ENCODE results near the gene VSTM1. TPM values are rescaled to one million over a fixed set of nuclear protein-coding genes. Genes with fewer than 3 reads are reported as not detected.
"Not testable (repeated sequence)": the region's sequence is repeated elsewhere in the genome, so short reads cannot be mapped to it uniquely, and the experiment has no call there.

The VSTM1 gene, protein sequence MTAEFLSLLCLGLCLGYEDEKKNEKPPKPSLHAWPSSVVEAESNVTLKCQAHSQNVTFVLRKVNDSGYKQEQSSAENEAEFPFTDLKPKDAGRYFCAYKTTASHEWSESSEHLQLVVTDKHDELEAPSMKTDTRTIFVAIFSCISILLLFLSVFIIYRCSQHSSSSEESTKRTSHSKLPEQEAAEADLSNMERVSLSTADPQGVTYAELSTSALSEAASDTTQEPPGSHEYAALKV
- not detected for polyA plus RNA-seq (2013, experiment 1 of 2)
- polyA plus RNA-seq (2013, experiment 2 of 2) = 0.63 TPM

DNA sequence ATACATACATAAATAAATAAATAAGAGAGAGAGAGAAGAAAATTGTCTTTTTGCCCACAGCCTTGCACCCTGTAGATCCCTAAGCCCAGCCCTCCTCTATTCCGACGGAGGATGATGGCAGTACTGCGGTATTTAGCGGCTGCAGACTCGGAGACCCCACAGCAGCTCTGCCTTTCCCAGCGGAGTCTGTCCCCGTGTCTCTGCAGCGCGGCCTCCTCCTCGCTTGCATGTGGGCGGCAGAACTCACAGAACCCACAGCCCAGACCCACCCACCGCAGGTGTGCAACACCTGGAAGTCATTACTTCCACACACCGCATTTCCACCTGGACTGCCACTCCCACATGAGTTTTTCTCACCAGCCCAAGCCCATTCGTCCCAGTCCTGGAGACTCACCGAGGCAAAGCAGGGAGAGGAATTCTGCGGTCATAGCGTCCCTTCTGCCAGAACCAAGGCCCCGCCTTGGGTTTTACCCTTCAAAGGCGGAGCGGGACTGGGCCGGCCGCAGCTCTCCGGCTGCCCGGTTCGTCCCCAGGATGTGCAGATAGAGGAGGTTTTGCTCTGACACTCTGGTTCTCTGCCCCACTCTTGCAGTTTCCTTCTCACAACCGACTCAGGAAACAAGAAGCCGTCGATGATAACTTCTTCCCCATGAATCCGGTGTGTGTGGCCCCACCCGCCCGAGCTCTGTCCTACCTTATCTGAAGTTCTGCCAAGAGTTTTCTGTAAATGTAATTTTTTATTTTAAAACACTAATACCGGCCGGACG is at the start of gene VSTM1:
Gene VSTM1, minus strand, starts transcription at position 548 of the 767 bp plus-strand sequence. Its CDS starts 120 bp downstream, at position 428.
- Histone ChIP-seq H3K4me3 (ENCODE audit: low read length) (no peak within 1 kb of the TSS), H3K4me1 (ENCODE audit: insufficient read depth, low read length) (no peaks in the 10 kb centered on the region), H3K27ac (ENCODE audit: low read depth, low read length) (no peak within 1 kb of the TSS), H3K36me3 (ENCODE audit: insufficient read depth, low read length) (no peaks in the 10 kb centered on the region), H3K9me3 (ENCODE audit: insufficient read depth, low read depth, low read length) (no peaks in the 10 kb centered on the region), H3K9ac (ENCODE audit: low read depth, low read length) (no peak within 1 kb of the TSS), H3K27me3 (ENCODE audit: insufficient read depth, low read length) (no peaks in the 10 kb centered on the region)
- 92% methylated on average over 34 of the region's 34 CpGs for WGBS

GRCh38 chr19:54109651-54110050 is 46.0 kb upstream of the VSTM1 start:
- Histone ChIP-seq H3K9ac (ENCODE audit: low read depth, low read length) (no peak overlapping the region), H3K4me1 (ENCODE audit: insufficient read depth, low read length) (no peaks in the 10 kb centered on the region), H3K27me3 (ENCODE audit: insufficient read depth, low read length) (no peaks in the 10 kb centered on the region), H3K27ac (ENCODE audit: low read depth, low read length) (no peak overlapping the region), H3K9me3 (ENCODE audit: insufficient read depth, low read depth, low read length) (no peaks in the 10 kb centered on the region), H3K36me3 (ENCODE audit: insufficient read depth, low read length) (peaks cover 73% of the 10 kb centered on the region), H3K4me3 (ENCODE audit: low read length) (no peak overlapping the region)
- WGBS = 90% methylated on average over 6 of the region's 6 CpGs

GRCh38 chr19:54108496-54108895 is 44.8 kb upstream of the VSTM1 start:
- no peaks in the 10 kb centered on the region for H3K27me3 ChIP-seq (ENCODE audit: insufficient read depth, low read length)
- H3K9ac ChIP-seq (ENCODE audit: low read depth, low read length) = no peak overlapping the region
- H3K36me3 ChIP-seq (ENCODE audit: insufficient read depth, low read length) = peaks cover 71% of the 10 kb centered on the region
- no peaks in the 10 kb centered on the region for H3K9me3 ChIP-seq (ENCODE audit: insufficient read depth, low read depth, low read length)
- WGBS = 96% methylated on average over 6 of the region's 7 CpGs
- no peaks in the 10 kb centered on the region for H3K4me1 ChIP-seq (ENCODE audit: insufficient read depth, low read length)
- no peak overlapping the region for H3K4me3 ChIP-seq (ENCODE audit: low read length)
- H3K27ac ChIP-seq (ENCODE audit: low read depth, low read length) = no peak overlapping the region

DNA sequence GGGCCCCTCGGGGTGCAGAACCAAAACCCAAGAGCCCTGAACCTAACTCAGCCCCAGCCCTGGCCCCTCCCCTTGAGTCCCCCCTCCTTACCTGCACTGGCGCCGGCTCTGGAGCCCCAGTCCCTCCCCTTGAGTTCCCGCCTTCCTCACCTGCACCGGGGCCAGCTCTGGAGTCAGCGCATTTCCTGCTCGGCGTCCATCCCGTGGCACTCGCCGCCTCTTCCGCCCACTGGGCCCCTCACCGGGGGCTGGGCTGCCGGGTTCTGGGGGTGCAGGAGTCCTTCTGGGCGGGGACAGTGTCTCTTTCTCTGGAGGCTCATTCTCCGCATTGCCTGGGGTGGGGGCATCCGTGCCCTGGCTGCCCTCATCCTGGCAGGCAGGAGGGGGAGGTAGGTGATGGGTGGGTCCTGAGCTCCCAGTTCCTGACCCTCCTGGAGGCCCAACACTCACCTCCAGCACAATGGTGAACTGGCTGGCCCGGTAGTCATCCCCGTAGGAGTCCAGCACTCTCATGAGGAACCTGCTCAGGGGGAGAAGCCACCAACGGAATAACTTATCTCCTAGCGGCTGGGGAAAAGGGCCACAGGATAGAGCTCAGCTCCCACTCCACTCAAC is 44.3 kb upstream of the VSTM1 start:
- Histone ChIP-seq H3K4me1 (ENCODE audit: insufficient read depth, low read length) (no peaks in the 10 kb centered on the region), H3K36me3 (ENCODE audit: insufficient read depth, low read length) (peaks cover 66% of the 10 kb centered on the region), H3K9me3 (ENCODE audit: insufficient read depth, low read depth, low read length) (no peaks in the 10 kb centered on the region), H3K27ac (ENCODE audit: low read depth, low read length) (no peak overlapping the region), H3K27me3 (ENCODE audit: insufficient read depth, low read length) (no peaks in the 10 kb centered on the region), H3K9ac (ENCODE audit: low read depth, low read length) (no peak overlapping the region), H3K4me3 (ENCODE audit: low read length) (no peak overlapping the region)
- WGBS = 89% methylated on average over 20 of the region's 21 CpGs

GRCh38 chr19:54106716-54107115 is 43.0 kb upstream of the VSTM1 start:
- Histone ChIP-seq H3K4me1 (ENCODE audit: insufficient read depth, low read length) (no peaks in the 10 kb centered on the region), H3K4me3 (ENCODE audit: low read length) (no peak overlapping the region), H3K36me3 (ENCODE audit: insufficient read depth, low read length) (peaks cover 66% of the 10 kb centered on the region), H3K27me3 (ENCODE audit: insufficient read depth, low read length) (no peaks in the 10 kb centered on the region), H3K9ac (ENCODE audit: low read depth, low read length) (no peak overlapping the region), H3K9me3 (ENCODE audit: insufficient read depth, low read depth, low read length) (no peaks in the 10 kb centered on the region), H3K27ac (ENCODE audit: low read depth, low read length) (no peak overlapping the region)
- 95% methylated on average over 15 of the region's 15 CpGs for WGBS

- H3K27me3 ChIP-seq (ENCODE audit: insufficient read depth, low read length) = no peaks in the 10 kb centered on the region
- H3K36me3 ChIP-seq (ENCODE audit: insufficient read depth, low read length) = peaks cover 62% of the 10 kb centered on the region
- H3K27ac ChIP-seq (ENCODE audit: low read depth, low read length) = no peak overlapping the region
- no peak overlapping the region for H3K9ac ChIP-seq (ENCODE audit: low read depth, low read length)
- H3K4me3 ChIP-seq (ENCODE audit: low read length) = no peak overlapping the region
- H3K9me3 ChIP-seq (ENCODE audit: insufficient read depth, low read depth, low read length) = no peaks in the 10 kb centered on the region
- WGBS = 90% methylated on average over 10 of the region's 10 CpGs
- no peaks in the 10 kb centered on the region for H3K4me1 ChIP-seq (ENCODE audit: insufficient read depth, low read length)
Measured at GRCh38 chr19:54105796-54106195, 42.1 kb upstream of the VSTM1 start.

DNA sequence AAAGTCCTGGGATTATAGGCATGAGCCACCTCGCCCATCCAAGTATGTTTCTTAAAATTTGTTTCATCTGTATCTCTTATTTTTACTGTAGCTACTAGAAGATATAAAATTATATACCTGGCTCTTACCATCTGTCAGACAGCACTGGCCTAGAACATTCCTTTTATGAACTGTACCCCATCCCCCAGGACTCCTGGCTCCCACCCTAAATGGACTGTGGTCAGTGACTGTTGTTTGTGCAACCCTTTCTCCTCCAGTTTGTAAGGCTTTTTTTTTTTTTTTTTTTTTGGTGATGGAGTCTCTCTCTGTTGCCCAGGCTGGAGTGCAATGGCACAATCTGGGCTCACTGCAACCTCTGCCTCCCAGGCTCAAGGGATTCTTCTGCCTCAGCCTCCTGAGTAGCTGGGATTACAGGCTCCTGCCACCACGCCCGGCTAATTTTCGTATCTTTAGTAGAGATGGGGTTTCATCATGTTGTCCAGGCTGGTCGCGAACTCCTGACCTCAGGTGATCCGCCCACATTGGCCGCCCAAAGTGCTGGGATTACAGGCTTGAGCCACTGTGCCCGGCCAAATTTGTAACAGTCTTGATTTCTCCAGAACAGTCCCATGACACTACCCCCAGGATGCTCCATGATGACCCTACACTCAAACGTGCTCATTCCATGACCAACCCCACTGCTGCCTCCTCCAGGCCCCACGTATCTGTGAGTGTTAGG is 41.5 kb upstream of the VSTM1 start:
- H3K27ac ChIP-seq (ENCODE audit: low read depth, low read length) = no peak overlapping the region
- H3K4me1 ChIP-seq (ENCODE audit: insufficient read depth, low read length) = no peaks in the 10 kb centered on the region
- WGBS = 93% methylated on average over 11 of the region's 11 CpGs
- no peak overlapping the region for H3K9ac ChIP-seq (ENCODE audit: low read depth, low read length)
- no peaks in the 10 kb centered on the region for H3K27me3 ChIP-seq (ENCODE audit: insufficient read depth, low read length)
- no peak overlapping the region for H3K4me3 ChIP-seq (ENCODE audit: low read length)
- H3K36me3 ChIP-seq (ENCODE audit: insufficient read depth, low read length) = peaks cover 55% of the 10 kb centered on the region
- H3K9me3 ChIP-seq (ENCODE audit: insufficient read depth, low read depth, low read length) = no peaks in the 10 kb centered on the region

DNA sequence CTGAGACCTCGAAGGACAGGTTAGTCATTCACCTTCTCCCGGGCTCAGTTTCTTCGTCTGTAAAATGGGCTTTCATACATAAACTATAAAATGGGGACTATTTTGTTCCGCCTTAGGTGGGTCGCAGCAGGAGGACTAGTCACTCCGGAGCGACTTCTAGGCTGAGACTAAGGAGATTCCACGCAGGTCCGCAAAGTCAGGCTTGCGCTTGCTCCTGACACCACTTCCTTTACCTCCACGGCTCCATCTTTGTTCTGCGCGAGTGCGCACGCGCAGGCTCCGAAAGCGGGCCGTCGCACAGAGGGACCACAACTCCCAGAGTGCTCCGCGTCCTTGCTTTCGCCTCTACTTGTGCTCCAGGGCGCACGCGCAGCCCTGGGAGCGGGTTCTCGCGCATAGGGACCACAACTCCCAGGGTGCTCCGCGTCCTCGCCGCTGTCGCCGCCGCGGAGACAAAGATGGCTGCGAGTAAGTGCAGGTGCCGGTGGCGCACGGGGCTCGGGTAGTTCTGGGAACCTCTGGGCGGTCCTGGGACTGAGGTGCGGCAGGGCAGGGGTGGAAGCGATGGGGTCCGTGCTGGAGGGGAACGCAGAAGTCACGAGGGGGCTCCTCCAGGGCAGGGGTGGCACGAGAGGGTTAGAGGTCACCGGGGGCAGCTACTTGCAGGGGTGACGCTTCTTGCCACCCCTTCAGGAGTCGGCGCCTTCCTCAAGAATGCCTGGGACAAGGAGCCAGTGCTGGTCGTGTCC is 38.9 kb upstream of the VSTM1 start, which contains the start of gene NDUFA3:
Gene NDUFA3, plus strand, starts transcription at position 435 of the 749 bp plus-strand sequence. Its CDS starts 24 bp downstream, at position 459.
- no peaks in the 10 kb centered on the region for H3K9me3 ChIP-seq (ENCODE audit: insufficient read depth, low read depth, low read length)
- H3K4me3 ChIP-seq (ENCODE audit: low read length) = peak within 1 kb of the TSS; percentile 90
- peak within 1 kb of the TSS; percentile 49 for H3K27ac ChIP-seq (ENCODE audit: low read depth, low read length)
- peaks cover 30% of the 10 kb centered on the region for H3K36me3 ChIP-seq (ENCODE audit: insufficient read depth, low read length)
- no peaks in the 10 kb centered on the region for H3K27me3 ChIP-seq (ENCODE audit: insufficient read depth, low read length)
- H3K4me1 ChIP-seq (ENCODE audit: insufficient read depth, low read length) = no peaks in the 10 kb centered on the region
- H3K9ac ChIP-seq (ENCODE audit: low read depth, low read length) = peak within 1 kb of the TSS; percentile 81
- WGBS = 6% methylated on average over 54 of the region's 54 CpGs

- H3K9ac ChIP-seq (ENCODE audit: low read depth, low read length) = no peak within 1 kb of the TSS
- 0 out of 2 replicates have a peak within 1 kb of the TSS, but pooled peaks have one; percentile 35 for H3K27ac ChIP-seq (ENCODE audit: low read depth, low read length)
- H3K4me3 ChIP-seq (ENCODE audit: low read length) = no peak within 1 kb of the TSS
- no peaks in the 10 kb centered on the region for H3K9me3 ChIP-seq (ENCODE audit: insufficient read depth, low read depth, low read length)
- 84% methylated on average over 4 of the region's 5 CpGs for WGBS
- H3K4me1 ChIP-seq (ENCODE audit: insufficient read depth, low read length) = peaks cover 5% of the 10 kb centered on the region; the same call in 1 of the 2 replicates
- H3K36me3 ChIP-seq (ENCODE audit: insufficient read depth, low read length) = peaks cover 10% of the 10 kb centered on the region
- peaks cover 15% of the 10 kb centered on the region for H3K27me3 ChIP-seq (ENCODE audit: insufficient read depth, low read length)
Measured at GRCh38 chr19:54100561-54100960, 36.9 kb upstream of the VSTM1 start, which contains the start of gene OSCAR. TSS of gene OSCAR (minus strand) at chr19:54100803. CDS start at chr19:54100792, 11 bp downstream.

DNA sequence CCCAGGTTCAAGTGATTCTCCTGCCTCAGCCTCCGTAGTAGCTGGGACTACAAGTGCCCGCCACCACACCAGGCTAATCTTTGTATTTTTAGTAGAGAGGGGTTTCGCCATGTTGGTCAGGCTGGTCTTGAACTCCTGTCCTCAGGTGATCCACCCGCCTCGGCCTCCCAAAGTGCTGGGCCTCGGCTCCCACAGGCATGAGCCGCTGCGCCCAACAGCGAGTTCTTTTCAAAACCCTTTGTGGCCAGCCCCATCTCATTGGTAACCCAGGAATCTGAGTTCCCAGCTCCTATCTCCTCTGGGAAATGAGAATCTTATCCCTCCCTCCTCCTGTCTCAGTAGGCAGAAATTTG is 36.2 kb upstream of the VSTM1 start:
- H3K4me3 ChIP-seq (ENCODE audit: low read length); H3K9ac ChIP-seq (ENCODE audit: low read depth, low read length); H3K9me3 ChIP-seq (ENCODE audit: insufficient read depth, low read depth, low read length); H3K27ac ChIP-seq (ENCODE audit: low read depth, low read length); H3K4me1 ChIP-seq (ENCODE audit: insufficient read depth, low read length); H3K36me3 ChIP-seq (ENCODE audit: insufficient read depth, low read length): not testable (repeated sequence)
- WGBS = 83% methylated on average over 9 of the region's 9 CpGs
- peaks cover 22% of the 10 kb centered on the region for H3K27me3 ChIP-seq (ENCODE audit: insufficient read depth, low read length)

All from HUES64 (cell line).